GM12891 (cell line): ENCODE results near the gene RAB11FIP3.

ENCODE experiments used
- POLR2A ChIP-seq: IDR thresholded peaks from 2 replicates; pipeline ENCODE4 v1.6.1; 2011; ENCODE audit warnings: low read depth, low read length, control low read depth
- POLR2AphosphoS5 ChIP-seq: IDR thresholded peaks from 2 replicates; pipeline ENCODE4 v1.6.1; 2011; ENCODE audit warnings: low read depth, low read length, control low read depth
- POU2F2 ChIP-seq: IDR thresholded peaks from 2 replicates; pipeline ENCODE4 v1.6.1; 2011; ENCODE audit warnings: low read depth, mild to moderate bottlenecking, control low read depth, low read length, moderate library complexity
- TAF1 ChIP-seq: IDR thresholded peaks from 2 replicates; pipeline ENCODE4 v1.6.1; 2011; ENCODE audit warnings: low read depth, low read length, control low read depth

- TF ChIP-seq POLR2A (no peak), POLR2AphosphoS5 (no peak), POU2F2 (no peak), TAF1 (no peak)
These were observed 143.2 kb downstream of the RAB11FIP3 start for GRCh38 chr16:568401-569258.
